Astrocyte (in vitro differentiated cells and primary cell): ENCODE results near the gene EIF4G3. TPM values are rescaled to one million over a fixed set of nuclear protein-coding genes. Genes with fewer than 3 reads are reported as not detected.

Source experiments
- DNase-seq: peaks from one replicate; pipeline ENCODE4 v3.0.0-alpha.2; 2010; ENCODE audit warnings: low read depth
- FAIRE-seq: peaks from 2 replicates; lab custom pipeline; 2011; peaks lifted over from hg19 to GRCh38; lab: Jason Lieb, UNC
- H2AFZ ChIP-seq: 2 replicates; pipeline ENCODE4 v1.6.0; 2012; ENCODE audit warnings: low read depth, low read length, inconsistent platforms
- H3K27ac ChIP-seq: 2 replicates; pipeline ENCODE4 v1.5.1; 2011; ENCODE audit warnings: low read depth, low read length, inconsistent platforms
- H3K27me3 ChIP-seq: 2 replicates; pipeline ENCODE4 v1.6.0; 2011; ENCODE audit warnings: low read length, inconsistent platforms; ENCODE audit not compliant: insufficient read depth
- H3K36me3 ChIP-seq: 2 replicates; pipeline ENCODE4 v1.5.1; 2011; ENCODE audit warnings: low read length, inconsistent platforms; ENCODE audit not compliant: insufficient read depth
- H3K4me1 ChIP-seq: 2 replicates; pipeline ENCODE4 v1.5.1; 2011; ENCODE audit warnings: low read length, inconsistent platforms; ENCODE audit not compliant: insufficient read depth
- H3K4me2 ChIP-seq: 2 replicates; pipeline ENCODE4 v1.6.0; 2012; ENCODE audit warnings: low read length, inconsistent platforms
- H3K4me3 ChIP-seq: 2 replicates; pipeline ENCODE4 v1.5.1; 2011; ENCODE audit warnings: low read depth, mild to moderate bottlenecking, low read length, inconsistent platforms; ENCODE audit not compliant: insufficient read depth
- H3K79me2 ChIP-seq: 2 replicates; pipeline ENCODE4 v1.6.0; 2012; ENCODE audit warnings: mild to moderate bottlenecking, low read length, inconsistent platforms; ENCODE audit not compliant: insufficient read depth
- H3K9ac ChIP-seq: 2 replicates; pipeline ENCODE4 v1.6.0; 2012; ENCODE audit warnings: mild to moderate bottlenecking, low read length, inconsistent platforms
- H3K9me3 ChIP-seq: 2 replicates; pipeline ENCODE4 v1.5.1; 2012; ENCODE audit warnings: low read depth, mild to moderate bottlenecking, low read length, inconsistent platforms; ENCODE audit not compliant: insufficient read depth
- H4K20me1 ChIP-seq: 2 replicates; pipeline ENCODE4 v1.6.0; 2012; ENCODE audit warnings: low read length, inconsistent platforms; ENCODE audit not compliant: insufficient read depth
- H3K27ac Mint-ChIP-seq: one replicate; pipeline ENCODE4 v1.8.0; 2021; ENCODE audit warnings: mild to moderate bottlenecking, mixed read lengths; ENCODE audit not compliant: unreplicated experiment
- H3K27me3 Mint-ChIP-seq: one replicate; pipeline ENCODE4 v1.8.0; 2021; ENCODE audit warnings: low read depth, mixed read lengths; ENCODE audit not compliant: unreplicated experiment
- H3K36me3 Mint-ChIP-seq: one replicate; pipeline ENCODE4 v1.8.0; 2021; ENCODE audit warnings: low read depth, mixed read lengths; ENCODE audit not compliant: unreplicated experiment
- H3K4me1 Mint-ChIP-seq: one replicate; pipeline ENCODE4 v1.8.0; 2021; ENCODE audit warnings: low read depth, mixed read lengths; ENCODE audit not compliant: unreplicated experiment
- H3K4me3 Mint-ChIP-seq: one replicate; pipeline ENCODE4 v1.8.0; 2021; ENCODE audit warnings: mild to moderate bottlenecking, moderate library complexity, mixed read lengths; ENCODE audit not compliant: unreplicated experiment
- H3K9me3 Mint-ChIP-seq: one replicate; pipeline ENCODE4 v1.8.0; 2021; ENCODE audit warnings: mild to moderate bottlenecking, mixed read lengths; ENCODE audit not compliant: unreplicated experiment
- EZH2 ChIP-seq: IDR thresholded peaks from 2 replicates; pipeline ENCODE4 v1.6.1; 2012; ENCODE audit warnings: mild to moderate bottlenecking, low read length, inconsistent platforms; ENCODE audit not compliant: insufficient read depth
- total RNA-seq: library from RNA; stranded (reverse); gene quantifications from 2 replicates; pipeline ENCODE4 v1.2.1, GENCODE V29; 2021
- TF ChIP-seq, protein P1 (sequence below): IDR thresholded peaks from 2 replicates; pipeline ENCODE4 v1.5.1; 2011; ENCODE audit warnings: low read depth, mild to moderate bottlenecking, inconsistent platforms, low read length, moderate library complexity; ENCODE audit not compliant: insufficient read depth

EIF4G3 gene
- total RNA-seq, 1 donor from 2014 or later = 76.1 TPM

DNA sequence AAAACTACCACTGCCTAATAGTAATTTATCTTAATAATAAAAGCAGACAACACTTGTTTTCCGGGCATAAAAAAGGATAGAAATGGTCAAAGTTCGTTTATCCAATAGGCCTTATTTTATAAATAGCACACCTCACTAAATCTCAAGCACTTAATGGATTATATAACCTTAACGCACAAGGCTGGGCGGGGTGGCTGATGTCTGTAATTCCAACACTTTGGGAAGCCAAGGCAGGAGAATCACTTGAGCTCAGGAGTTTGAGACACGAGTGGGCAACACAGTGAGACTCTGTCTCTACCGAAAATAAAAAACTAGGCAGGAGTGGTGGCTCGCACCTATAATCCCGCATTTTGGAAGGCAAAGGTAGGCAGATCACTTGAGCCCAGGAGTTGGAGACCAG, 12.4 kb downstream of the EIF4G3 start:
- Histone ChIP-seq H3K27me3 (no peaks in the 10 kb centered on the region), H2AFZ (no peak overlapping the region), H3K4me2 (no peak overlapping the region), H3K4me3 (no peak overlapping the region), H4K20me1 (peaks cover 85% of the 10 kb centered on the region), H3K36me3 (peaks cover 3% of the 10 kb centered on the region), H3K9me3 (no peaks in the 10 kb centered on the region), H3K79me2 (peaks cover 96% of the 10 kb centered on the region), H3K27ac (no peak overlapping the region), H3K9ac (no peak overlapping the region), H3K4me1 (no peaks in the 10 kb centered on the region)
- Mint-ChIP-seq H3K36me3 (peaks cover 16% of the 10 kb centered on the region), H3K27me3 (no peaks in the 10 kb centered on the region), H3K27ac (no peak overlapping the region), H3K4me3 (no peak overlapping the region), H3K4me1 (peaks cover 3% of the 10 kb centered on the region), H3K9me3 (no peaks in the 10 kb centered on the region)
- DNase-seq (no peak), FAIRE-seq (no peak)
- TF ChIP-seq, protein P1, sequence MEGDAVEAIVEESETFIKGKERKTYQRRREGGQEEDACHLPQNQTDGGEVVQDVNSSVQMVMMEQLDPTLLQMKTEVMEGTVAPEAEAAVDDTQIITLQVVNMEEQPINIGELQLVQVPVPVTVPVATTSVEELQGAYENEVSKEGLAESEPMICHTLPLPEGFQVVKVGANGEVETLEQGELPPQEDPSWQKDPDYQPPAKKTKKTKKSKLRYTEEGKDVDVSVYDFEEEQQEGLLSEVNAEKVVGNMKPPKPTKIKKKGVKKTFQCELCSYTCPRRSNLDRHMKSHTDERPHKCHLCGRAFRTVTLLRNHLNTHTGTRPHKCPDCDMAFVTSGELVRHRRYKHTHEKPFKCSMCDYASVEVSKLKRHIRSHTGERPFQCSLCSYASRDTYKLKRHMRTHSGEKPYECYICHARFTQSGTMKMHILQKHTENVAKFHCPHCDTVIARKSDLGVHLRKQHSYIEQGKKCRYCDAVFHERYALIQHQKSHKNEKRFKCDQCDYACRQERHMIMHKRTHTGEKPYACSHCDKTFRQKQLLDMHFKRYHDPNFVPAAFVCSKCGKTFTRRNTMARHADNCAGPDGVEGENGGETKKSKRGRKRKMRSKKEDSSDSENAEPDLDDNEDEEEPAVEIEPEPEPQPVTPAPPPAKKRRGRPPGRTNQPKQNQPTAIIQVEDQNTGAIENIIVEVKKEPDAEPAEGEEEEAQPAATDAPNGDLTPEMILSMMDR = no peak
- no peak for TF ChIP-seq EZH2

DNA sequence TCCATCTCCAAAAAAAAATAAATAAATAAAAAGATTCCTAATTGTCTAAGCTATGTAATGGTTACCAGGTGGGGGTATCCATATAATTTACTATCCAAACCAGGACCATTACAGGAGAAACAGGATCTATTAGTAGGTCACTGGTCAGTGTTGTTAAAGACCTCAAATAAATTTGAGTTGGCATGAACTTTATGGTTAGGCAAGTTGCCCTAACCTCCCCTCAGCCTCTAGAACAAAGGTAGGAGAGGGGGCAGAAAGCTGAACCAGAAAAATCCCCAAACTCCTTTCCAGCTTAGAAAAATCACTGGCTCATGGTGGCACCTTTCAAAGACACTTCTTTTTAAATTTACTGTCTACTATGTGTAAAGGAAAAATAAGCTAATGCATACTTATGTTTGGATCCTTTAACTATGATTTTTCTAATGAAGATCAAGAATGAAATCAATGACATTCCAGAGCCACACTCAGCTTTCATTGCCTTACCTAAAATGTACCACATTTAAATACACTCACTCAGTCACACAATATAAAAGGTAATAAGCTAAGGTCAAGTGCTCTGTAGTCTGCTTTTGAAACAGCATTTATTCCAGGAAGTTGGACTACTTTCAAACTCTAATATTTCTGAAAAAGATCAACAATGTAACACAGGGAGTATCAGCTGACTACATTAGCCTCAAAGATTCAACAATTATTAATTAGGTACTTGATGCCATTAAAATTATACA, 13.8 kb downstream of the EIF4G3 start:
- Histone ChIP-seq H3K79me2 (peaks cover 97% of the 10 kb centered on the region), H4K20me1 (peaks cover 91% of the 10 kb centered on the region), H3K4me1 (no peaks in the 10 kb centered on the region), H3K4me2 (no peak overlapping the region), H3K9ac (no peak overlapping the region), H3K27me3 (no peaks in the 10 kb centered on the region), H3K4me3 (no peak overlapping the region), H3K27ac (no peak overlapping the region), H3K36me3 (peaks cover 5% of the 10 kb centered on the region), H2AFZ (no peak overlapping the region), H3K9me3 (no peaks in the 10 kb centered on the region)
- Mint-ChIP-seq H3K36me3 (peaks cover 14% of the 10 kb centered on the region), H3K9me3 (no peaks in the 10 kb centered on the region), H3K4me3 (no peak overlapping the region), H3K27me3 (no peaks in the 10 kb centered on the region), H3K27ac (no peak overlapping the region), H3K4me1 (peaks cover 3% of the 10 kb centered on the region)
- DNase-seq = no peak
- TF ChIP-seq, protein P1 = no peak
- TF ChIP-seq EZH2 = no peak
- FAIRE-seq = no peak

DNA sequence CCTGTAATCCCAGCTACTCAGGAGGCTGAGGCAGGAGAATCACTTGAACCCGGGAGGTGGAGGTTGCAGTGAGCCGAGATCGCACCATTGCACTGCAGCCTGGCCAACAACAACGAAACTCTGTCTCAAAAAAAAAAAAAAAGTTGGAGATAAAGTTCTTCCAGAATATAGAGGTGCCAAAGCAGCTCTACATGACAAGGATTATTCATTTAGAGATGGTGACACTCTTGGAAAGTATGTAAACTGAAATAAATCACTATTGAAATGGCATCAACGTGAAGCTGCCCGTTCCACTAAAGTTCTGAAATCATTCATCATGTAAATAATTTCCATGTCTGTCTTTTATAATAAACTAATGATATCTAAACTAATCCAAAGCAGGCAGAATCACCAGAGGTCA, 14.9 kb downstream of the EIF4G3 start:
- peaks cover 14% of the 10 kb centered on the region for H3K36me3 Mint-ChIP-seq
- Histone ChIP-seq H3K9me3 (no peaks in the 10 kb centered on the region), H3K4me2 (no peak overlapping the region), H2AFZ (no peak overlapping the region), H3K4me3 (no peak overlapping the region), H3K4me1 (no peaks in the 10 kb centered on the region), H3K27ac (no peak overlapping the region), H3K27me3 (no peaks in the 10 kb centered on the region), H3K79me2 (peaks cover 97% of the 10 kb centered on the region), H3K36me3 (peaks cover 4% of the 10 kb centered on the region), H4K20me1 (peaks cover 93% of the 10 kb centered on the region), H3K9ac (no peak overlapping the region)
- H3K9me3 Mint-ChIP-seq = no peaks in the 10 kb centered on the region
- FAIRE-seq (no peak), DNase-seq (no peak)
- H3K27me3 Mint-ChIP-seq = no peaks in the 10 kb centered on the region
- H3K4me3 Mint-ChIP-seq = no peak overlapping the region
- no peak overlapping the region for H3K27ac Mint-ChIP-seq
- TF ChIP-seq, protein P1 = no peak
- TF ChIP-seq EZH2 = no peak
- peaks cover 3% of the 10 kb centered on the region for H3K4me1 Mint-ChIP-seq
